Left lobe of liver (tissue), 2 donors: ENCODE results near the gene PROKR2. TPM values are rescaled to one million over a fixed set of nuclear protein-coding genes. Genes with fewer than 3 reads are reported as not detected.

Experiments used
- ATAC-seq: fragments of 200-7000 bp; cut with Tn5 transposase; one replicate; pipeline ENCODE4 v1.9.1; 2020; ENCODE audit warnings: mild to moderate bottlenecking, moderate library complexity
- DNase-seq: peaks from one replicate; pipeline ENCODE4 v3.0.0-alpha.2; 2020; ENCODE audit warnings: low spot score
- total RNA-seq: library from RNA; stranded (reverse); gene quantifications from one replicate; pipeline ENCODE4 v1.2.1, GENCODE V29; 2021
- donor health status: DM: no; HTN: no; CAD: no; lungs with moderate emphysema.
- donor health status: DM: no; HTN: yes; CAD: no.

Gene PROKR2
- total RNA-seq, 1 donor from 2014 or later: not detected

DNA sequence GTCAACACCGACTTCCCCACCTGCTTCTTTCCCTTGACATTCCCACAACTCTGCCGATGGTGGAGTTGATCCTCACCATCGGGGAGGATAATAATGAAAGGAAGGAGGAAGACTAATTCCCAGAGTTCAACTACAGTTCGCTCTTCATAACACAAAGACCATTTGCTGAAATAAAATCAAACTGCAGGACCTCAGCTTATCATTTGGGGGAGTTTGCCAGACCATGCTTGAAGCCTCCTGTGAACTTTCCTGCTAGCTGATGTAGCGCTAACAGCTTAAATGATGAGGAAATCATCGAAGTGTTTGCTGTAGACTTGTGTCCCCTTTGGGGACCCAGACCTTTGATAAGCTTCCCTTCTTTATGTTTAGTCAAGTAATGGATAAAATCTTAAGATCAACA lies 26.2 kb downstream of the PROKR2 start:
- no peak for DNase-seq
- no peak for ATAC-seq

DNA sequence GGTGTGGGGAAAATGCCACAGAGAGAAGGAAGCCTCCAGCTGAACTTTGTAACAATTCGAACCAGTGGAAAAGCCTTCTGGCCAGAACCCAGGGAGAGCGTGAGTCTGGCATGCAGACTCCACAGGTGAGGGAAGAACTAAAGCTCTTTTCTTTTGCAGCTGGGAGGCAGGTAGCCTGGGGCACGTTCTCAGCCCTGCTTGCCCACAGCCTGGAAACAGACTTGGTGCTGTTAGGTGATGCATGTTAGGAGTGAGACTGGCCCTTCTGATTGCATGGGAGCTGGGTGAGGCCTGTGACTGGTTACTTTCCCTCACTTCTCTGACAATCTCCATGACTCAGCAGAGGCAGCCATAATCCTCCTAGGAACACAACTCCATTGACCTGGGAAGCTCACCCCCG lies 34.2 kb downstream of the PROKR2 start:
- ATAC-seq (no peak), DNase-seq (no peak)

DNA sequence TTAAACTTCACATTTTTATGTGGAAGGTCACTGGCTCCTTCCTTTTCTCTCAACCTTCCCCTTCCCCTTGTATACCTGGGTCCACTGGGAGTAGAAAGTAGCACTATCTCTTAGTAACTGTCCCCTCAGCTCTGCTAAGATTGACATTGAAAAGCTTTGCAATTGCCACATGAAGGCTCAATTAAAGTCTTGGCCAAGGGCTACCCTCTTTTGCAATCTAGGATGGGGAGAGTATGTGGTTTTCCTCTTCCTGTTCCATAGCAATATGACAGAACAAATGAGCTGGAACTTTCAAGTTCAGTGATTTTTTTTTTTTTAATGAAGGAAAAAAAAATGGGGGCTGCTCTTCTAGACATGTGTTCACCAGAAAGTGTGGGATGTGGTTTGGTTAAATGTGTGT lies 37.1 kb downstream of the PROKR2 start:
- ATAC-seq: no peak

DNA sequence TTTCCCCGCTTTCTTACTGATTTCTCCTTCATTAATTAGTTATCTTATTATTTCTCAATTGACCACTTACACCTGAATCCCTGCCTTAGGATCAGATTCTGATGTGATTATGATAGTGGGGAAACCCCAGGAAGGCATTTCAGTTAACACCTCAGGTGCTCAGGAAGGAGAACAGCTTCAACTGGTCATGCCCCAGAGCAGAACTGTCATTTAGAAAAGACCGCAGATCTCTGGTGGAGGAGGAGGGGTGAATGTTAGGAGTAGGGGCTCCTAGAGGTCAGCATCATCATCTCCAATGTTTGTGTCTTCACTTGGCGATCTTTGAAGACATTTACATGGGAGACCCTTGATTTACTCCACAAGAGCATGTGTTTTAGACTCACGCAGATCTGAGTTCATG lies 44.5 kb downstream of the PROKR2 start:
- DNase-seq (no peak), ATAC-seq (no peak)

More for the DNA sequence above, 37.1 kb downstream of the PROKR2 start:
- DNase-seq: no peak

DNA sequence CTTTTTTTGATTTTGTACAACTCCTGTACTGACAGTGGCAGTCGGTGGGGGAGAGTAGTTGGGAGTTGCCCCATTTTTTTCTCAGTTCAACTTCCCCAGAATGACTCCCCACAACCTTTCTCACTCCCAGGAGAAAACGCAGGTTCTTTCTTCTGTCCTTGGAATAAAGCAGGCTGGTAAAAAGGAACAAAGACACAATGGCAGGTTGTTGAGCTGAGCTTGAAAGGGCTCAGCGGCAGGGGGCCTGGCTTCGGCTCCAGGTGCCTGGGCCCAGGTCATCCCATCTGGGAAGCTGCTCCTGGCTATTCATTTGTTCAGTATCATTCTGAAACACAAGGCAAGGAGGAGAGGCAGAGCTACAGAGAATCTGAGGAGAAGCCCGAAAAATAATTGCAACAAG lies 46.2 kb downstream of the PROKR2 start:
- ATAC-seq (no peak), DNase-seq (no peak)

DNA sequence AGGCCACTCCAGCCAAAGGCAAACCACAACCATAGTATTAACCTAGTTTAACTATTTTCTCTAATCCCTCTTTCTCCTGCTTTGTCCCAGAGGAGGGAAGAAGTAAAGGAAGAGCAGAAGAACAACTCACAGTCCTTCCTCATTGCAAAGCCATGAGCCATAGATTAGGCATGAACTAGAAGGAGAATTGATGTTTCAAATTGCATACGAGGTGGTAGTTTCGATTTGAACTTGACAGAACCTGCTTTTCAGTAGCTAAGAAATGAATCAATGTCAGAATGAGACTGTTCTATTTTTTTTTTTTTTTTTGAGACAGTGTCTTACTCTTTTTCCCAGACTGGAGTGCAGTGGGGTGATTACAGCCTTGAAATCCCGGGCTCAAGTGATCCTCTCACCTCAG lies 48.3 kb downstream of the PROKR2 start:
- ATAC-seq: no peak
- DNase-seq: no peak

DNA sequence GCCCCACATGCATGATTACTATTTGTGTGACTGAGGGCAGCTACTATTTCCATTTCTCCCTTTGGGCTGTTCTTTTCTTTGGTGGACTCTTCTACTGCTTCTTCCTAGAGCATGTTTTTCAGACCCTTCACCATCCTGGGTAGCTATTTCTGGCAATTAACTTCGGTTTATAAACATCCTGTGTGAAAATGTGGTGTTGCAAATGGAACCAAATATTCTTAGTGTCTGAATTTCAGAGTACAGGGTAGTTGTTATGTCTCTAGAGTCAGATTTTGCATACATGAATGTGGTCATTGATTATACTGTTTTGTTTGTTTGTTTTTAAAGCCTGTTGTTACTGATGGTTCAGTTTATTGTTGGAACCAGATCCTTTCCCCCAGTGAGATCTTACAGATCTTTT lies 49.7 kb downstream of the PROKR2 start:
- ATAC-seq (no peak), DNase-seq (no peak)

Other genes starting within 250 kb of the PROKR2 start
- gene TMEM230, start 203.9 kb downstream of the PROKR2 start, total RNA-seq: 70.8 TPM
- gene PCNA, start 197.0 kb downstream of the PROKR2 start, total RNA-seq: 18.5 TPM
- gene CDS2, start 189.9 kb downstream of the PROKR2 start, total RNA-seq: 29.9 TPM